HG03378 (cell line): Measurements from ENCODE around the gene IL1RAP.
A peak's percentile ranks its signal among the peaks of the same experiment; 100 is the strongest.
"Not testable (repeated sequence)": the region's sequence is repeated elsewhere in the genome, so short reads cannot be mapped to it uniquely, and the experiment has no call there.

ENCODE experiments used
- ATAC-seq: cut with Tn5 transposase; IDR thresholded peaks from one replicate; pipeline ENCODE4 v1.9.1; 2021; ENCODE audit warnings: mild to moderate bottlenecking, moderate library complexity; ENCODE audit not compliant: unreplicated experiment

IL1RAP gene

GRCh38 chr3:190513409-190514370, at the start of gene IL1RAP:
Gene IL1RAP, plus strand, starts transcription at chr3:190514085. Its CDS starts 50,205 bp downstream, at chr3:190564290.
- peak; percentile 87 for ATAC-seq

GRCh38 chr3:190467922-190468321, 46.0 kb upstream of the IL1RAP start:
- ATAC-seq = no peak

GRCh38 chr3:190473261-190473660, 40.6 kb upstream of the IL1RAP start:
- ATAC-seq = not testable (repeated sequence)

- no peak for ATAC-seq
Observed at GRCh38 chr3:190481779-190482178, 32.1 kb upstream of the IL1RAP start.

GRCh38 chr3:190485830-190486532, 27.9 kb upstream of the IL1RAP start:
- ATAC-seq = no peak

- no peak for ATAC-seq
Observed at GRCh38 chr3:190486533-190486864, 27.4 kb upstream of the IL1RAP start.

GRCh38 chr3:190486908-190487607, 26.8 kb upstream of the IL1RAP start:
- ATAC-seq = no peak

- no peak for ATAC-seq
Observed at GRCh38 chr3:190491533-190492054, 22.3 kb upstream of the IL1RAP start.

GRCh38 chr3:190492129-190492528, 21.8 kb upstream of the IL1RAP start:
- no peak for ATAC-seq

GRCh38 chr3:190492966-190493365, 20.9 kb upstream of the IL1RAP start:
- ATAC-seq = no peak

GRCh38 chr3:190494907-190495306, 19.0 kb upstream of the IL1RAP start:
- no peak for ATAC-seq

- no peak for ATAC-seq
Observed at GRCh38 chr3:190495354-190495753, 18.5 kb upstream of the IL1RAP start.

- no peak for ATAC-seq
Observed at GRCh38 chr3:190495796-190496195, 18.1 kb upstream of the IL1RAP start.

GRCh38 chr3:190496859-190497258, 17.0 kb upstream of the IL1RAP start:
- no peak for ATAC-seq

- no peak for ATAC-seq
Observed at GRCh38 chr3:190497811-190498210, 16.1 kb upstream of the IL1RAP start.

GRCh38 chr3:190498293-190498692, 15.6 kb upstream of the IL1RAP start:
- ATAC-seq = no peak

- ATAC-seq = no peak
Observed at GRCh38 chr3:190499122-190499521, 14.8 kb upstream of the IL1RAP start.

GRCh38 chr3:190502946-190503345, 10.9 kb upstream of the IL1RAP start:
- ATAC-seq = no peak

GRCh38 chr3:190504354-190505125, 9.3 kb upstream of the IL1RAP start:
- ATAC-seq = no peak

- no peak for ATAC-seq
Observed at GRCh38 chr3:190505381-190506003, 8.4 kb upstream of the IL1RAP start.
